NCI-H2029 (cell line): ENCODE data around the gene NPHS1.

Experiments
- DNase-seq: peaks from one replicate; lab custom pipeline; 2025; lab: John Stamatoyannopoulos, UW

Gene NPHS1

GRCh38 chr19:35787227-35787799, 65.0 kb downstream of the NPHS1 start:
- DNase-seq, result no peak

- no peak for DNase-seq
Measured at GRCh38 chr19:35786299-35787160, 65.8 kb downstream of the NPHS1 start.

DNA sequence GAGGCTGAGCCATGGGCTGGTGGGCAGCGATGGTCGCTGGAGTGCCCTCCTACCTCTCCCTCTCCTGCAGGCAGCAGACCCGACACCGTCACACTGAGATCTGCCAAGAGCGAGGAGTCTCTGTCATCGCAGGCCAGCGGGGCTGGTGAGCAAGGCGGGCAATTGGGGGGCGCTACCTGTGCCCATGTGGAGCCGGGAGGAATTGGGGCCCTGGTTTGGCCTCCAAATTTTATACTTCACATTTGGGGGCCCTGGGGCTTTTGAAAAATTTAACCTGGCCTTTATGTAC, 67.0 kb downstream of the NPHS1 start:
- no peak for DNase-seq

DNA sequence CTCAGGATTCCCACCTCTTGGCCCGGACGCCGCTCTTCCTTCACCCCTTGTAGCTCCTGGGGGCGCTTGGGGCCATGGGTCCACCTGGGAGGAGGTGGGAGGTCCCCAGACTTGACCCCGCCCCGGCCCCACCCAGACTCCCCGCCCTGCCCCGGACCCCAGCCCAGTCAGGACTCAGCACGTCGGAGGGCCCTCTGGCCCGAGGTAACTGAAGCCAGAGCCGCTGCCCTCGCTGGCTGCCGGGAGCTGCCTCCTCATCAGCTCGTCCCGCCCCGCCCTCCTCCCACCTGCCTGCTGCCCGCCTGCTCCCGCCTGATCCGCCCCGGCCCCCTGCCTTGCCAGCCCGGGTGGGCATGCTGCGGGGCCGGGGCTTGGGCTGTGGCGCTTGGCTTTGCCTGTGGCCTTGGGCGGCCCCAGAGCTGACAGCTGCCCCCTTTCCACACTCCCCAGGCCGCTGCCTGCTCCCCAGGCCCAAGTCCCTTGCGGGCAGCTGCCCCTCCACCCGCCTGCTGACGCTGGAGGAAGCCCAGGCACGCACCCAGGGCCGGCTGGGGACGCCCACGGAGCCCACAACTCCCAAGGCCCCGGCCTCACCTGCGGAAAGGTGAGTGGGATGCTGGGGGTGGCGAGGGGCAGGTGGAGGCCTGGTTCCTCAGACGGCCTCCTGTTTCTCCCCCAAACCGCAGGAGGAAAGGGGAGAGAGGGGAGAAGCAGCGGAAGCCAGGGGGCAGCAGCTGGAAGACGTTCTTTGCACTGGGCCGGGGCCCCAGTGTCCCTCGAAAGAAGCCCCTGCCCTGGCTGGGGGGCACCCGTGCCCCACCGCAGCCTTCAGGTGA, 67.6 kb downstream of the NPHS1 start:
- no peak for DNase-seq

DNA sequence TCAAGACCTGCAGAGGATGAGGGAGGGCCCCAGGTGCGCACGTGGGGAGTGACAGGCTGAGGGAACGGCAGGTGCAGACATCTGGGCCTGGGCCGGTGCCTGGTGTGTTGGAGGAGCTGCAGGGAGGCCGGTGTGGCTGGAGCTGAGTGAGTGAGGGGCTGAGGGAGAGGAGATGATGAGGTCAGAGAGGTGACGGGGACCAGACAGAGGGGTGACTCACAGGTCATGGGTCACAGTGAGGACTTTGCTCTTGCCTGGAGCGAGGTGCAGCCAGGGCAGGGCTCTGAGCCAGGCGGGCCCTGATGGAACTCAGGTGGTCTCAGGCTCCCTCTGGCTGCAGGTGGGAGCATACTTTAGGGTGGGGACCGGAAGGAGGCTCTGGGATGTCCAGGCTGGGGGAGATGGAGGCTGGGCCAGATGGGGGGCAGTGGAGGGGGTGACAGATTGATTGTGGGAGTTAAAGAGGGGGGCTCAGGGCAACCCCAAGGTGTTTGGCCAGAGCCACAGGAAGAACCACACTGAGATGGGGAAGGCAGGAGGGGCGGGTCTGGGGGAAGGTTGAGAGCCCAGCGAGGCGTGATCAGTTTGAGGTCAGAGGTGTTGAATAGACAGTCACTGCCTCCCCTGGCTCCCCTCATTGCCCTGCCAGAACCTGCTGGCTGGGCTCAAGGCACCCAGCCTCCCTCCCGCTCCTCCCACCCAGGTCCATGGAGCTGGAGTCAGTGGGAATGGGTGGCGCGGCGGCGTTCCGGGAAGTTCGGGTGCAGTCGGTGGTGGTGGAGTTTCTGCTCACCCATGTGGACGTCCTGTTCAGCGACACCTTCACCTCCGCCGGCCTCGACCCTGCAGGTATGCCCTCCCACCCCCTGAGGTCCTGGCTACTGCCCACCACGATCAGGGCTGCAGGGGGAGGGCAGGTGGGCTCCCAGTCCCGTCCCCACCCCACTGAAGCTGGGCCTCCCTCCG, 68.6 kb downstream of the NPHS1 start:
- no peak for DNase-seq

DNA sequence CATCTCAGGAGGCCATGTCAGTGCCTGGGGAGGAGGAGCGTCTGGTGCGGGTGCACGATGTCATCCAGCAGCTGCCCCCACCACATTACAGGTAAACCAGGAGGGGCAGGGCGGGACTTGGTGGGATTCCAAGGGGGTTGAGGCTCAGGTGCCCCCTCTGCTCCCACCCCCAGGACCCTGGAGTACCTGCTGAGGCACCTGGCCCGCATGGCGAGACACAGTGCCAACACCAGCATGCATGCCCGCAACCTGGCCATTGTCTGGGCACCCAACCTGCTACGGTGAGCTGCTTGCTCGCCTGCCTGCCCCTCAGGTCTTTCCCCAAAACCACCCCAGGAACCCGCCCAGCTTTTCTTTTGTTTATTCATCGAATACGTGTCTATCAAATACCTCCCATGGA, 69.7 kb downstream of the NPHS1 start:
- DNase-seq, result no peak

DNA sequence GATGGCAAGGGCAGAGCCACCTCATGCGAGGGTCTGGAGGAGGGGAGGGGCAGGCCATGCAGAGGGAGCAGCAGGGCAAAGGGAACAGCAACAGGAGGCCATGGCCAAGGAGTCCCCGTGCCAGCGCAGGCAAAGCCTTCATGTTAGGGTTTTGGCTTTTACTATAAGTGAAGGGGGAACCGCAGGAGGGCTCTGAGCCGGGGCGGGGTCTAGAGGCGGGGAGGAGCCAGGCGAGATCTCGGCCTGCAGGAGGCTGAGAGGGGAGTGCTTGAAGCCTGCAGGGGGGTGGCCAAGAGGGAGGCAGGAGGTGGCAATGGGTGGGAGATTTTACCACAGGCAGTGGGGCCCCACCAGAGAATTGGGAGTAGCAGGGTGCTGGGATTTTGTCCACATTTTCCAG, 70.7 kb downstream of the NPHS1 start:
- no peak for DNase-seq

DNA sequence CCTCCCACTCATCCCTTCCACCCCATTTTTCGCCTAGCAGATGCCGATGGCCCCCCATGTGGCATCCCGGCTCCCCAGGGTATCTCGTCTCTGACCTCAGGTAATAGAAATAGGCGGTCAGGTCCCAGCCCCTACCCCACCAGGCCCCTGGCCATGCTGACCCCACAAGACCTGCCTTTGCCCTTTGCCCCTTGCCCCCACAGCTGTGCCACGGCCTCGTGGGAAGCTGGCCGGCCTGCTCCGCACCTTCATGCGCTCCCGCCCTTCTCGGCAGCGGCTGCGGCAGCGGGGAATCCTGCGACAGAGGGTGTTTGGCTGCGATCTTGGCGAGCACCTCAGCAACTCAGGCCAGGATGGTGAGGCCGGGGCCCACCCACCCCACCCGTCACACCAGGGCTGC, 71.6 kb downstream of the NPHS1 start:
- no peak for DNase-seq

DNA sequence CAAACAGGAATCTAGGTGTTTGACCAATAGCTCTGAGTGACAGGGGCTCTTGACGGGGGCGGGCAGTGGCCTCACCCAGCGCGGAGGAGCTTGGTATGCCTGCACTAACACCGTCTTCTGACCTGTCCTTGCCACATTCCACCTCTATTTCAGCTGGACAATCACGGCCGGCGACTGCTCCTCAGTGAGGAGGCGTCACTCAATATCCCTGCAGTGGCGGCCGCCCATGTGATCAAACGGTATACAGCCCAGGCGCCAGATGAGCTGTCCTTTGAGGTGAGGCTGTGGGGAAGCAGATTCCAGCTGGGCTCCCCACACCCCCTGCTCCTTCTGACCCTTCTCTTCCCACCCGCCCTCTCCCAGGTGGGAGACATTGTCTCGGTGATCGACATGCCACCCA, 72.2 kb downstream of the NPHS1 start:
- DNase-seq, result no peak

GRCh38 chr19:35779033-35779432, 73.3 kb downstream of the NPHS1 start:
- DNase-seq, result no peak

- no peak for DNase-seq
Measured at GRCh38 chr19:35777961-35778360, 74.3 kb downstream of the NPHS1 start.

- no peak for DNase-seq
Measured at GRCh38 chr19:35777086-35777841, 75.0 kb downstream of the NPHS1 start.

DNA sequence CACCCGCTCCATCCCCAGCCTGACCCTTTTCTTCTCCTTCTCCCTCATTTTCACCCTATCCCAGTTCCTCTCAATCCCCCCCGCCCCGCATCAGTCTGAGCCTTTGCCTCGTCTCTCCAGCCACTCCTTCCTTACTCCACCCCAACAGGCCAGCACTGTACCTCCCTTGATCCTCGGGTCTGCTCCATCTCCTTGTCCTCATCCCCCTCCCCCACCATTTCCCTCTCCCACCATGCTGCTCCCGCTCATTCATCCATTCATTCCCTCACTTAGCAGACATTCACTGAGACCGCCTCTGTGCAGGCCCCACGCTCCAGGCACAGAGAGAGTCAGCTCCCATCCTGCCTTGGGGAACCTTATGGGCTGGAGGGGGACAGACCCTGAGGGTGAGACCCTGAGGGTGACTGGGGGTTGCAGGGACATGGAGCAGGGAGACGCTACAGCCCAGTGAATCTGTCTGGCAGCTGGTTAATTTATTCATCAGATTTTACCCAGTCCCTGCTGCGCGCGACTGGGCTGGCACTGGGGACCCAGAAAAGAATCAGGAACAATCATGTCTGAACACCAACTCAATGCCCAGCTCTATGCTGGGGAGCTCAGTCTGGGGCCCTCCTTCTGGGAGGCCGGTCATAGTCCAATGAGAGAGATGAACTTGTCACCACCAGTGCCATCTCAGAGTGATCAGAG, 76.1 kb downstream of the NPHS1 start:
- DNase-seq, result no peak
